ENCODE results near the gene SORL1-AS1.
"Not testable (repeated sequence)": the region's sequence is repeated elsewhere in the genome, so short reads cannot be mapped to it uniquely, and the experiment has no call there.

The SORL1-AS1 gene

DNA sequence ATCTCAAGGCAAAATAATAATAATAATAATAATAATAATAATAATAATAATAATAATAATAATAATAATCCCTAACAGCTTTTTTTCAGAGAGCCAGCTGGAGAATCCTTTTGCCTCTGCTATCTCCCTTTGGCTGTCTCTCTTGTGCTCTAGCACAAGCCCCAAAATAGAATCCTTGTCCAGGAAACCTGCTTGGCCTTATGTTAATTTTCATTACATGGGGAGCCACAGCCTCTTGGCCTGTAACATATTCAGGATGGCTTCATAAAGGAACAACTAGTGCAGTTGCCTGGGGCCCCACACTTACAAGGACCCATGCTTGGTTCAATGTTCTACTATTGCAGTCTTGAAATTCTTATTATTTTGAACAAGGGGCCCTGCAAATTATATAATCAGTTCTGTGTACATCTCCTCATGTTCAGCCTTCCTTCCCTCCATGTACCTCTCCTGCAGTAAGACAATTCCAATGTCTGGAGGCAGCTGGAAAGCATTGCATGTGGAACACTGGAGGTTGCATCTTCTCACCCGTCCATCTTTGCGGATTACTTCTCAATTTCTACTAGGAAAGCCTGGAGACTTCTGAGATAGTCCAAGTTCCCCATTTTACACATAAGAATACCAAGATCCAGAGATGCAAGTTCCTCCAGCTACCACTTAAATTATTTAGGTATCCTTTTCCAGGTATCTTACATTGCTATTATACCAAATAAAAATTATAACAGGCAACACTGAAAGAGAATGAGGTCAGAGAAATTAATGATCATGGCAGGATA is 38.4 kb downstream of the SORL1-AS1 start:
- no peaks in the 10 kb centered on the region for H3K9me3 Mint-ChIP-seq
- H3K36me3 Mint-ChIP-seq (ENCODE audit: low read depth): no peaks in the 10 kb centered on the region
- H3K27me3 Mint-ChIP-seq (ENCODE audit: low read depth): peaks cover 7% of the 10 kb centered on the region
- peaks cover 16% of the 10 kb centered on the region for H3K4me1 Mint-ChIP-seq
- H3K4me3 Mint-ChIP-seq: no peak overlapping the region
- H3K27ac Mint-ChIP-seq: no peak overlapping the region
- TF ChIP-seq, protein P1, sequence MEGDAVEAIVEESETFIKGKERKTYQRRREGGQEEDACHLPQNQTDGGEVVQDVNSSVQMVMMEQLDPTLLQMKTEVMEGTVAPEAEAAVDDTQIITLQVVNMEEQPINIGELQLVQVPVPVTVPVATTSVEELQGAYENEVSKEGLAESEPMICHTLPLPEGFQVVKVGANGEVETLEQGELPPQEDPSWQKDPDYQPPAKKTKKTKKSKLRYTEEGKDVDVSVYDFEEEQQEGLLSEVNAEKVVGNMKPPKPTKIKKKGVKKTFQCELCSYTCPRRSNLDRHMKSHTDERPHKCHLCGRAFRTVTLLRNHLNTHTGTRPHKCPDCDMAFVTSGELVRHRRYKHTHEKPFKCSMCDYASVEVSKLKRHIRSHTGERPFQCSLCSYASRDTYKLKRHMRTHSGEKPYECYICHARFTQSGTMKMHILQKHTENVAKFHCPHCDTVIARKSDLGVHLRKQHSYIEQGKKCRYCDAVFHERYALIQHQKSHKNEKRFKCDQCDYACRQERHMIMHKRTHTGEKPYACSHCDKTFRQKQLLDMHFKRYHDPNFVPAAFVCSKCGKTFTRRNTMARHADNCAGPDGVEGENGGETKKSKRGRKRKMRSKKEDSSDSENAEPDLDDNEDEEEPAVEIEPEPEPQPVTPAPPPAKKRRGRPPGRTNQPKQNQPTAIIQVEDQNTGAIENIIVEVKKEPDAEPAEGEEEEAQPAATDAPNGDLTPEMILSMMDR (IDR thresholded peaks at IDR 0.05; ENCODE audit: unreplicated experiment in 3 of 3): no peak

DNA sequence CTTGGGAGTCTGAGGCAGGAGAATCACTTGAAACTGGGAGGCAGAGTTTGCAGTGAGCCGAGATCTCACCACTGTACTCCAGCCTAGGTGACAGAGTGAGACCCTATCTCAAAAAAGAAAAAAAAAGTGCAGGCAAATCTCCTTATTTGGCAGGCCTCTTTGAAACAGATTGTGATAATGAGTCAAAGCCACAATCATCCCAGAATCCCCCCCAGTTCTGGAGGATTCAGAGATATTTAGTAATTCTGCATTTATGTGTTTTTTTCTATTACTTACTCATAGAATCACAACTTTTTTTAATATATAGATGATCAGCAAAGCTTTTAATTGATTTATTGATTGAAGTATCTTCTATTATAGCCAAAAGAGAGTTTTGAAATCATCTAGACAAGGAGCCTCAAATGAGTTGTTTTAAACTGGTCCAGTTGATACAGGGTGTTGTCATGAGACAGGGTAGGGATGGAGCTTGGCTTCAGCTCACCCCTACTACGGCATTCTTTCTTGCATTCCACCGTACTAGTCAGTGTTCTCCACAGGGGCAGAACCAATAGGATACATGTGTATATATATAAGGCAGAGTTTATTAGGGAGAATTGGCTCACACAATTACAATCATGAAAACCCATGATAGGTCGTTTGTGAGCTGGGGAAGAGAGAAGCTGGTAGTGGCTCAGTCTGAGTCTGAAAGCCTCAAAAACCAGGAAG is 39.9 kb downstream of the SORL1-AS1 start:
- peaks cover 10% of the 10 kb centered on the region for H3K4me1 Mint-ChIP-seq
- no peak overlapping the region for H3K27ac Mint-ChIP-seq
- H3K4me3 Mint-ChIP-seq: no peak overlapping the region
- H3K9me3 Mint-ChIP-seq: no peaks in the 10 kb centered on the region
- peaks cover 7% of the 10 kb centered on the region for H3K27me3 Mint-ChIP-seq (ENCODE audit: low read depth)
- H3K36me3 Mint-ChIP-seq (ENCODE audit: low read depth): no peaks in the 10 kb centered on the region
- TF ChIP-seq, protein P1 (IDR thresholded peaks at IDR 0.05; ENCODE audit: unreplicated experiment in 3 of 3): no peak

DNA sequence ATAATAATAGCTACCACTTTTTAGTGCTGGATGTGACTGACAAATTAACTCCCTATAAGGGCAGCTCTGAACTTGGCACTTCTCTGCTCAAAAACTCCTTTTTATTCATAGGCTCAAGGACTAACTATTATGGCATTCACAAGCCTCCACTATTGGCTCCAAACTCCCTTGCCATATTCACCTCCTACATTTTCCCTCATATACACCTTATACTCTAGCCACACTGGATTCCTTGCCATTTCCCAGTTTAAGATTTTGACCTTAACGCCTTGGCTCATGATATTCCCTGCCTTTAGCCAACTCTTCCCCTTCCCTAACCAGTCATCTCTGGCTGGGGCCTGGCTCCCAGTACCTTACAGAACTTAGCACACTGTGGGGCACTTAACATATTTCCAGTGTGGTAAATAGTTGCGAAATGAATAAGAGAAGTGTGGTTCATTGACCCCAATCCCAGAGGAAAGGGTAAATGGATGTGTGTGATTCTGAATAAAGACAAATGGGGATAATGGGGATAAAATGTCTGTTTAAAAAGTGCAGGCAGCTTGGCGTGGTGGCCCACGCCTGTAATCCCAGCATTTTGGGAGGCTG is 40.7 kb downstream of the SORL1-AS1 start:
- H3K27me3 Mint-ChIP-seq (ENCODE audit: low read depth): peaks cover 7% of the 10 kb centered on the region
- H3K4me1 Mint-ChIP-seq: peaks cover 5% of the 10 kb centered on the region
- no peaks in the 10 kb centered on the region for H3K36me3 Mint-ChIP-seq (ENCODE audit: low read depth)
- no peak overlapping the region for H3K4me3 Mint-ChIP-seq
- H3K9me3 Mint-ChIP-seq: no peaks in the 10 kb centered on the region
- no peak overlapping the region for H3K27ac Mint-ChIP-seq
- TF ChIP-seq, protein P1 (IDR thresholded peaks at IDR 0.05; ENCODE audit: unreplicated experiment in 3 of 3): no peak

DNA sequence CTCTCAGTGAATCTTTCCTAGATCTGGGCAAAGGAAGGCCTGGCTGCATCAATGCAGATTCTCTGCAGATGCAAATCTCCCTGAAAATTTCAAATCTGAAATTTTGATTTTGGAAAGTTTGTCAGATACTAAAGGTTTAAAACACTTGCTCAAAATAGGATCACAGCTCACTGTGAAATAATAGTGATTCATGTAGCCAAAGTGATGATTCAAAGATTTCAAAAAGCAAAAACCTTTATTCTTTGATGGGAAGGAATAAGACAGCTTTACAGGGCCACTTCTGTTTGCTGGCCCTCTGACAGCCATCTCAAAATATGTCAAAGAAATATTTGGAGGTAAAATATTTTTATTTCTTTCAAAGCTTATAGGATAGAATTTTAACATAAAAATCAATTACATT is 41.4 kb downstream of the SORL1-AS1 start:
- not testable (repeated sequence) for H3K27ac Mint-ChIP-seq; H3K27me3 Mint-ChIP-seq (ENCODE audit: low read depth); H3K36me3 Mint-ChIP-seq (ENCODE audit: low read depth); H3K4me3 Mint-ChIP-seq; H3K9me3 Mint-ChIP-seq; H3K4me1 Mint-ChIP-seq

DNA sequence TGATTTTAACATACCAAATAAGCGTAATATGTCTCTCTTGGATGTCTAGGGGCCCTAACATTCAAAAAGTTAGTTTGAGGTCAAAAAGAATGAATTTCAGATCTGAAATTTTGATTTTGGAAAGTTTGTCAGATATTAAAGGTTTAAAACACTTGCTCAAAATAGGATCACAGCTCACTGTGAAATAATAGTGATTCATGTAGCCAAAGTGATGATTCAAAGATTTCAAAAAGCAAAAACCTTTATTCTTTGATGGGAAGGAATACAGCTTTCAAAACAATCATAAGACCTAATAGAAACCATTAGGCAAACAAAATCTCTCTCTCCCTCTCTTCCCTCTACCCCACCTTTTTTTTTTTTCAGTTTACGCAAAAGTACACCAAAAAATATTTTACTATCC is 42.7 kb downstream of the SORL1-AS1 start:
- H3K36me3 Mint-ChIP-seq (ENCODE audit: low read depth); H3K27ac Mint-ChIP-seq; H3K9me3 Mint-ChIP-seq; H3K27me3 Mint-ChIP-seq (ENCODE audit: low read depth); H3K4me1 Mint-ChIP-seq; H3K4me3 Mint-ChIP-seq: not testable (repeated sequence)

DNA sequence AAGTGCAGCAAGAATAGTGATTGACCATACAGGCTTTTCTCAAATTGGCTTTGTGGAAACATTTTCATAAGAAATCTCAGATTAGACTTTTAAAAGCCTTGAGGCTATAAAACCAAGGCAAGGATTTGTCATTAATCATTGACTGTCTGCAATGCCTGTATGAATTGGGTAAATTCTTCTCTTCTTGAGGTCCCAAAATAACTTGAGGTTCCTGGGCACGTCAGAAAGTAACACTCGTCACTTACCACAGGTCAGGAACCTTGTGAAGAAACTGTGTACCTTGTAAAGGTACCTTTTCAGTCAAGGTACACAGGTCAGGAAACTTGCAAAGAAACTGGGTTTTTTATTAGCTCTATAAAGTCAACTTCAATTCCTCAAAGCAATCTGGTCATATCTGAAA is 43.9 kb downstream of the SORL1-AS1 start:
- Mint-ChIP-seq H3K27me3 (ENCODE audit: low read depth) (peaks cover 7% of the 10 kb centered on the region), H3K4me1 (no peaks in the 10 kb centered on the region), H3K4me3 (no peak overlapping the region), H3K9me3 (peaks cover 2% of the 10 kb centered on the region), H3K27ac (no peak overlapping the region), H3K36me3 (ENCODE audit: low read depth) (no peaks in the 10 kb centered on the region)
- TF ChIP-seq, protein P1 (IDR thresholded peaks at IDR 0.05; ENCODE audit: unreplicated experiment in 3 of 3): no peak

All from nephron (organoid).